ENCODE data around the gene NUP188. TPM values are rescaled to one million over a fixed set of nuclear protein-coding genes. Genes with fewer than 3 reads are reported as not detected.

Gene NUP188
- 28.5 and 31.4 TPM in 2 replicates for total RNA-seq
- 28.8 and 65.8 TPM in 2 replicates for polyA plus RNA-seq
- polyA plus RNA-seq (2012) = 21.2 and 43.4 TPM in 2 replicates
- 221 and 261 TPM in 2 replicates for polyA minus RNA-seq (ENCODE audit: low replicate concordance)

- Histone ChIP-seq H3K9me3 (ENCODE audit: control insufficient read depth, insufficient read depth, low read depth, low read length) (no peaks in the 10 kb centered on the region), H3K4me1 (ENCODE audit: control insufficient read depth, extremely low read depth, insufficient read depth, low read length) (peaks cover 6% of the 10 kb centered on the region), H3K27ac (ENCODE audit: insufficient read depth, low read length) (peak within 1 kb of the TSS; percentile 96), H4K20me1 (ENCODE audit: control insufficient read depth, extremely low read depth, insufficient read depth, low read length) (no peaks in the 10 kb centered on the region), H3K4me3 (replicated peaks in 1 of 4; ENCODE audit: control extremely low read depth in 1 of 4, insufficient read depth in 1 of 4, low read depth in 3 of 4, low read length in 4 of 4) (peak within 1 kb of the TSS; percentile 75 to 95 (median 80)), H2AFZ (ENCODE audit: low read length) (peak within 1 kb of the TSS; percentile 97), H3K4me2 (ENCODE audit: extremely low read depth, insufficient read depth, low read length) (peak within 1 kb of the TSS; percentile 89), H3K9ac (ENCODE audit: insufficient read depth, low read length) (peak within 1 kb of the TSS; percentile 94), H3K79me2 (ENCODE audit: control insufficient read depth, insufficient read depth, low read length) (peaks cover 17% of the 10 kb centered on the region), H3K27me3 (ENCODE audit: control insufficient read depth, insufficient read depth, low read length) (no peaks in the 10 kb centered on the region), H3K36me3 (ENCODE audit: control insufficient read depth, insufficient read depth, low read length) (no peaks in the 10 kb centered on the region)
- TF ChIP-seq CTCF (conservative IDR thresholded peaks at IDR 0.05 in 1 of 2, IDR thresholded peaks at IDR 0.05 in 1 of 2; ENCODE audit: low read depth in 1 of 2, low read length in 2 of 2) = no peak
- no peak for TF ChIP-seq EZH2 (IDR thresholded peaks at IDR 0.05; ENCODE audit: low read length, missing control alignments)
- DNase-seq (ENCODE audit: low read depth in 2 of 2) = peak; percentile 85 to 88
Observed at GRCh38 chr9:128947527-128948301, at the start of gene NUP188, which contains the start of gene DOLK. NUP188 (plus strand) TSS chr9:128947699; CDS start chr9:128947720, 21 bp downstream. DOLK (minus strand) TSS chr9:128947603; CDS start chr9:128947303, 300 bp downstream.

DNA sequence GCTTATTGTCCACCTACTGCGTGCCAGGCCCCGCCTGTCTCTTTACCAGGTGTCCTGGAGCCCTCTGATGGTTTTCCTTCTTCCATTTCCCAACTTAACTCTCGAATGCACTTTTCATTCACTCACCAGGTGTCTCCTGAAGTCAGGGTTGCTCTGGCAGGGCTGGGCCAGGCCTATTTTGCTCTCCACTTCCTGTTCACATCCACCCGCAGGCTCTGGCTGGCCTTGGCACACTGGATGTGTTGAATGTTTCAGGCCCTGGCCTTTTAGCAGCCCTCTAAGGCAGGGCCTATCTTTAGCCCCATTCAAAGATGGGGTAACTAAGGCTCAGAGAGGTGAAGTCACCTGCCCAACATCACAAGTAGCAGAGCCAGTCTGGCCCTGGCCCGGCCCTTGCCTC, 49.1 kb upstream of the NUP188 start:
- H3K79me2 ChIP-seq (ENCODE audit: control insufficient read depth, insufficient read depth, low read length) = peaks cover 12% of the 10 kb centered on the region
- H3K4me2 ChIP-seq (ENCODE audit: extremely low read depth, insufficient read depth, low read length) = no peak overlapping the region
- peaks cover 8% of the 10 kb centered on the region for H3K36me3 ChIP-seq (ENCODE audit: control insufficient read depth, insufficient read depth, low read length)
- TF ChIP-seq CTCF (conservative IDR thresholded peaks at IDR 0.05 in 1 of 2, IDR thresholded peaks at IDR 0.05 in 1 of 2; ENCODE audit: low read depth in 1 of 2, low read length in 2 of 2) (no peak), EZH2 (IDR thresholded peaks at IDR 0.05; ENCODE audit: low read length, missing control alignments) (no peak)
- no peak overlapping the region for H3K4me3 ChIP-seq (replicated peaks in 1 of 4; ENCODE audit: control extremely low read depth in 1 of 4, insufficient read depth in 1 of 4, low read depth in 3 of 4, low read length in 4 of 4)
- no peak overlapping the region for H3K27ac ChIP-seq (ENCODE audit: insufficient read depth, low read length)
- H3K27me3 ChIP-seq (ENCODE audit: control insufficient read depth, insufficient read depth, low read length) = no peaks in the 10 kb centered on the region
- peaks cover 2% of the 10 kb centered on the region for H3K4me1 ChIP-seq (ENCODE audit: control insufficient read depth, extremely low read depth, insufficient read depth, low read length)
- H4K20me1 ChIP-seq (ENCODE audit: control insufficient read depth, extremely low read depth, insufficient read depth, low read length) = no peaks in the 10 kb centered on the region
- no peak overlapping the region for H2AFZ ChIP-seq (ENCODE audit: low read length)
- no peak for DNase-seq (ENCODE audit: low read depth in 2 of 2)
- no peaks in the 10 kb centered on the region for H3K9me3 ChIP-seq (ENCODE audit: control insufficient read depth, insufficient read depth, low read depth, low read length)
- H3K9ac ChIP-seq (ENCODE audit: insufficient read depth, low read length) = no peak overlapping the region

DNA sequence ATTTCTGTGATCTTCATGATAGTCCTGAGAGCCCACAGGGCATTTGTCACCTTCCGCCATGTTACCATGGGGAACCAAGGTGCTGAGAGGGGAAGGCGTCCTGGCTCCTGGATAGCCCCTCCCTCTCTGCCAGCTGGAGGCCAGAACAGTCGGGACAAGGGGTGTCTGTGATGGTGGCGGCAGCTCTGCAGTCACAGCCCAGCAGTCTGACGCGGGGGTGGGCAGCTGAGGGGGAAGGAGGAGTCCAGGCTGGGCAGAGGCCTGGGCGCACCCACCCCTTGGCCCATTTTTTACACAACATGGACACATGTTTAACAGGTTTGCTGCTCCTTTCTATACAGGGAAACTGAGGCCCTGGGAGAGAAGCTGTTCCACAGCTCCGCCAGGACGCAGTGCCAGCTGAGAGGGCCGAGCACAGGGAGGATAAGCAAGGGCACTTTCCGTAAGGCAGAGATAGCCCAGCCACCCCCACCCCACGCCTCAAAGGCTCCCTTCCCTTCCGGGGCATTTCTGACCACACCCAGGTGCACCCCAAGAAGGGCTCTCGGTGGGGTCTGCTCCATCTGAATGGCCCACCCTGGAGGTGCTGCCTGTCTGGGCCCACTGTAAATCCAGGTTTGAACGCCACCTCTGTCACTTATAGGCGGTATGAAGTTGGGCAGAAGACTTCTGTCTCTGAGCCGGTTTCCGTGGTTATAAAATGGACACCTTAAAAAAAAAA, 48.5 kb upstream of the NUP188 start:
- TF ChIP-seq CTCF (conservative IDR thresholded peaks at IDR 0.05 in 1 of 2, IDR thresholded peaks at IDR 0.05 in 1 of 2; ENCODE audit: low read depth in 1 of 2, low read length in 2 of 2) = no peak
- TF ChIP-seq EZH2 (IDR thresholded peaks at IDR 0.05; ENCODE audit: low read length, missing control alignments) = no peak
- Histone ChIP-seq H4K20me1 (ENCODE audit: control insufficient read depth, extremely low read depth, insufficient read depth, low read length) (no peaks in the 10 kb centered on the region), H3K4me3 (replicated peaks in 1 of 4; ENCODE audit: control extremely low read depth in 1 of 4, insufficient read depth in 1 of 4, low read depth in 3 of 4, low read length in 4 of 4) (no peak overlapping the region), H3K27me3 (ENCODE audit: control insufficient read depth, insufficient read depth, low read length) (no peaks in the 10 kb centered on the region), H3K79me2 (ENCODE audit: control insufficient read depth, insufficient read depth, low read length) (peaks cover 11% of the 10 kb centered on the region), H3K9me3 (ENCODE audit: control insufficient read depth, insufficient read depth, low read depth, low read length) (no peaks in the 10 kb centered on the region), H3K9ac (ENCODE audit: insufficient read depth, low read length) (no peak overlapping the region), H3K4me2 (ENCODE audit: extremely low read depth, insufficient read depth, low read length) (no peak overlapping the region), H2AFZ (ENCODE audit: low read length) (no peak overlapping the region), H3K27ac (ENCODE audit: insufficient read depth, low read length) (no peak overlapping the region), H3K4me1 (ENCODE audit: control insufficient read depth, extremely low read depth, insufficient read depth, low read length) (peaks cover 2% of the 10 kb centered on the region), H3K36me3 (ENCODE audit: control insufficient read depth, insufficient read depth, low read length) (peaks cover 8% of the 10 kb centered on the region)
- no peak for DNase-seq (ENCODE audit: low read depth in 2 of 2)
